GM19324 (cell line): ENCODE results near the gene CACNA2D1.
A peak's percentile ranks its signal among the peaks of the same experiment; 100 is the strongest.
"Not testable (repeated sequence)": the region's sequence is repeated elsewhere in the genome, so short reads cannot be mapped to it uniquely, and the experiment has no call there.

Source experiments
- ATAC-seq: cut with Tn5 transposase; IDR thresholded peaks from one replicate; pipeline ENCODE4 v1.9.1; 2021; ENCODE audit warnings: mild to moderate bottlenecking, moderate library complexity; ENCODE audit not compliant: unreplicated experiment, low FRiP score

CACNA2D1 gene

DNA sequence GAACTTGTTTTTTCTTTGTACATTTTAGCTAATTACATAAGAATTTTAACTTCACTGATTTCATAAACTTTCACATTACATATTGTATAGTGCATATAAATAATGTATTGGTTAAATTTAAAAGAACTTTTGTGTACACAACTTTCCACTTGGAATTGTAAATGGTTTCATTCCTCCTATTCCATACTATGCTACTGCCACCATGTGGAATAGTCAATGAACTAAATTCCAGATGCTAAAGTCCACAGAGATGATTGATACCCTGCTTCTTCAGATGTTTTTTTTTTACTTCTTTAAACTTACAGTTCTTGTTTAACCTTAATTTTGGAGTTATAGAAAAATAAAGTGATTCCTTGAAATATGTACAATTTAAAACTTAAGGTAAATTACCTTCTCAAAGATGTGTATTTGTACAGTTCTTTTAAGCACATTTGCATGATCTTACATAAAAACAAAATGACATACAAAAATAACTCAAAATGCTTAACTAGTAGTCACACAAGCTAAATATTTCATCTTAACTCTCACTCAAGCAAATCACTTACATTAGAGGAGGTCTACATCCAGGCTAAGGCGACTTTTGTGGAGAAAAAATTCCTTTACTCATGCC lies 426.1 kb downstream of the CACNA2D1 start:
- no peak for ATAC-seq

DNA sequence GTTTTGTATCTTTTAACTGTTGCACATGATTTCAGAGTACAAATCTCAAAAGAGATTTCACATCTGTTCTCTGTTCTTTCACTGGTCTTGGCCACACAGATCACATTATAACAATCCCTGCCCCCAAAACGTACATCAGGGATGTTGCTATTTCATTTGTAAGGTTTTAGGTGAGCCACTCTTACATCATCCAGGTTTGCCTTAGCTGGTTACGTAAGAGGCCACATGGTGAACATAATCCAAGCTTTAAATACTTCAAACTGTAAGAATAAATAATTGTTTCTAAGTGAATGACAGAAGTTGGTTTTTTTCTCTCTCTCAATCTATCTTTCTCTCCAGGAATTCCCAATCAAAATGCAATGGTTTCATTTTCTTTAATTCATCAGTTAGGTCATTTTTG lies 427.8 kb downstream of the CACNA2D1 start:
- ATAC-seq, result no peak

DNA sequence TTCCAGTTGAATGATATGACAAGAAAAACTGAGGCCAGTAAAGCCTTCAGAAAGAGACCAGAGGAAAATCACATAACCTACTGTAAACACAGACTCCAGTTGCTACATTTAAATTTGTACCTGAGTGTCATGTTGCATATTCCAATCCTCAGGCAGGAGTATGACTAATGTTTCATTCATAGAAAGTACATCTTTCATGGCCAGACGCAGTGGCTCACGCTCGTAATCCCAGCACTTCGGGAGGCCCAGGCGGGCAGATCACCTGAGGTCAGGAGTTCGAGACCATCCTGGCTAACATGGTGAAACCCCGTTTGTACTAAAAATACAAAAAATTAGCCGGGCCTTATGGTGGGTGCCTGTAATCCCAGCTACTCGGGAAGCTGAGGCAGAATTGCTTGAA lies 429.0 kb downstream of the CACNA2D1 start:
- ATAC-seq, result not testable (repeated sequence)

DNA sequence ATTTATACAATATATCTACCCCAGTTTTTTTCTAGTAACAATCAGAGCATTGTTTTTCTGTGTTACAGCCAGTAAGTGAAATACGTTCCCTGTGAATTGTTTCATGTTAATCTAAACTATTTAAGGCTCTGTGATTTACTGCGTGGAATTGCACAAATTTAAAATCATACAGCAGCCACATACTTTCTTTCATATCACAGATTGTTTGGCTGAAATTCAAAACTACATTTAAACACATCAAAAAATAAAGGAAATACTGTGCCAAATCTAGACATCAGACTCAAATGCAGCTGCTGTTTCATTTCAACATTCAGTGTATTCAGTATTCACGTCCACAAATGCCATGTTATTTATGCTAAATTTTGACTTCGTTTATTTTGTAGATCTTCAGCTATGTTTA lies 431.1 kb downstream of the CACNA2D1 start:
- ATAC-seq, result no peak

DNA sequence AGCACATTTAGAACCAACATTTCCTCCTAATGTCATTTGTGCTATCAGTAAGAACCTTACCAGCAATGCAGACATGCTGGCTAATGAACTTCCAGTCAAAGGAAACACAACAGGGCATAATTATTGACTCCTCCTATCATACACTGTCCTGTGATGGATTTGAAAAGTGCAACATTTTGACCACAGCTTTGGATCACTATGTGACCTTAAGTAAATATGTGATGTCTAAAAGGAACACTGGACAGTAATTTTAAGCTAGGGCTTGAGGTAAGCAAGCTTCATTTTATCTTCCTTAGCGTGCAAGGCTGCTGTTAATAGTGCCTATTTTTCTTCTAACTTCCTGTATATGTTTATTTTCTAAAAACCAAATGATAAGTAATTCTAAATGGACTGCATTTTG lies 433.2 kb downstream of the CACNA2D1 start:
- no peak for ATAC-seq

DNA sequence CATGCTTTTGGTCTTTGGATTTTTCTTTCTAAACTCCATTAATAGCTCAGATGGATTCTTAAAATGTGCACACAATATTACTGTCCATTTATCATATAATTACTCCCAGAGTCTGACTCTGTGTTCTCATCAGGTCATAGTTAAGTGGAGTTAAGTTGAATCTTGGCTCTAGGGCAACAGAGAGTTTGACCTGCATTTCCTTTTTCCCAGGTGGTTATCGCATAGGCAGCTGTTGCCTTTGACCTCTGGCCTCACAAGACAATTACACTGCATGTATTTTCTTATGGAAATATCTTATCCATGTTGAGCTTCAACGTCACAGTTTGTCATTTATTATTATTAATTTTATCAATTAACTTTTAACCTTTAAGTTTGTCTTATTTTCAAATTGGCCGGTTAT lies 436.3 kb downstream of the CACNA2D1 start:
- ATAC-seq, result no peak

DNA sequence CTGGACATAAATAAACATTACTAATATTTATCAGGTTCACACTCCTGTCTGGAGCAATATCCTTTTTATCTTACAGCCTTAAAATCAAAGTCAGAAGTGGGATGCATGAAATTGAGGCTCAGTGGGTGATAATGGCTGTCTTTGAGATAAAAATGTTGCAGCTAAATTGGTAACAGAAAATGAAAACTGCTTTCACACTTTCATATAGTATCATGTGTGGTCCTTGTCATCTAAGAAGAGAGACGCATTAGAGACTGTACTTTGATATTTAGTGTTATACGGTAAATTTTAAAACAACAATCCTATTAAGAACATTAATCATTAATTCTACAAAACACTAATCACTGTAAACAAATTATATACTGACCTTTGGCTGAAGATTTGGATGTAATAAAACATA lies 438.5 kb downstream of the CACNA2D1 start:
- no peak for ATAC-seq

DNA sequence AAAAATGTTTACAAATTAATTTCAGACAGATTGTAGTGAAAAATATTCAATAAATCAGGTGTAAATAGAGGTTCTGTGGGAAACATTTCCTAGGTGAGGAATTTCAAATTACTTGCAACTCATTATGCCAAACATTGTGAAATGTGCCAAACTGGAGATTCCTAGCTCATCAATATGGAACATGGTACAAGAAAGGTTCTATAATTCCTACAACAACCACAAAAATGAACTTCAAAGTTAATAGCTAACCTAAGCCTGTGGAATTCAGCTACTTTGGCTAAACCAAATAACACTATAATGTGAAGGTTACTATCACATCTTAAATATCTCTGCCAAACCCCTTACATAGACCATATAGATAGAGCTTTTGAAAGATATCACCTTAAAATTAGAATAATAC lies 450.4 kb downstream of the CACNA2D1 start:
- no peak for ATAC-seq

DNA sequence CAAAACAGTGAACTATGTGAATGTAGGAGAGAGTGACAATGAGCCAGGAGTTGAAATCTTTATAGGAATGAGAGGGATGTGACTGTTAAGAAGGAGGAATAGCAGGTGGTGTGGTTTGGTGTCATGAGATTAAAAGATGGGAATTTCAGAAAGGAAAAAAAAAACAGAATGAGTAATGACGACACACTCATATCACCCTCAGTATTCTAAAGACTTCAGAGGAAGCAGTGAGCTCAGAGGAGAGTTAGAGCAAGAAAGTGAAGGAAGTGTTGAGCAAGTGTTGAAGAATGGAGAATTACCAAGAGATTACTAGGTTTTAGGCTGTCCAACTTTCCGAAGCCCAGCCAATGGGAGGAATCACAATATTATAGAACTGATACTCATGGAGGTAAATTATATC lies 453.2 kb downstream of the CACNA2D1 start:
- ATAC-seq, result no peak

DNA sequence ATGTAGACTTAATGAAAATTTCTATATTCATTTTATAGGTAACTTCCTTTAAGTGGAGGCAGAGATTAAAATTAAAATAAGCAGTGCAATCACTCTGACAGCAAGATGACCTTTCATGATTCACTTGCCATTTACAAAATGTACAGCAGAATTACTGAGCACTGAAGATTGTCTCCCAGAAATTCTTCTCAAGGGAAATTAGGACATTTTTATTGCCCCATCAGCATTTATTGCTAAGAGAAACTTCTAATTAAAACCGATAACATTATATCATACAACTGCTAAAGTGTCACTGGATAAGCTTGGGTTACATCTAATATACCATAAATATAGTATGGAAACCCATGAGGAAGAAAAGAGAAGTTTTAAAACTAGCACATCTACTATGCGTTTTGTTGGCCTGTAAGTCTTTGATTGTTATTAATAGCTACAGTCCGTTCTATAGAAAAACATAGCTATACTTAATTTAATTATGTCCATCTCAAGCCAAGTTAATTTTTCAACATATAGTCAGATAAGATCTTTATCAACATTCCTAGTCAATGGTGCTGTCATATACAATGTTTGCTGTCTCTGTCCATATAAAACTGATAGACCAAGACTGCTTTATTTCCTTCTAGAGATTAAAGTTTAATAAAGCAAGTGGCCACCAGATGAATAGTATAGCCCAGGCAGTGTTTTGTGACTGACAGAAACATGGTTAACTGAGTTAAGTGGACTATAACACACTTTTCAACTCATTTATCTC lies 456.7 kb downstream of the CACNA2D1 start:
- ATAC-seq, result no peak

DNA sequence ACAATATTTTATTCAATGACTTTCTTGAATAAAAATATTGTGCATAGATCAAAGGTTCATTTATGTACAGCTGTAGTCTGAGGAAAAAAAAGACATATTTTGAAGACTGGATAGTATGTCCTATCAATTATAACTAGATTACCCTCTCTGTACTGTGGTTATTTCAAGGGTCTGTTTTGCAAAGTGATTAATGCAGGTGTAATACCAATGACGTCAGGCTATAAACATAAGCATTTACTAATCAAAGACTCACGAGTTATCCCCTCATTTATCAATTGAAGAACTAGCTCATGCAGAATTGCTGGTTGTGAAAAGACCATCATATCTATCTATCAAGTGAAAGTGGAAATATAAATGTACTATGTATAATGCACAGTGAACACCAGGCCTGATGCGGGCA lies 460.2 kb downstream of the CACNA2D1 start:
- no peak for ATAC-seq

DNA sequence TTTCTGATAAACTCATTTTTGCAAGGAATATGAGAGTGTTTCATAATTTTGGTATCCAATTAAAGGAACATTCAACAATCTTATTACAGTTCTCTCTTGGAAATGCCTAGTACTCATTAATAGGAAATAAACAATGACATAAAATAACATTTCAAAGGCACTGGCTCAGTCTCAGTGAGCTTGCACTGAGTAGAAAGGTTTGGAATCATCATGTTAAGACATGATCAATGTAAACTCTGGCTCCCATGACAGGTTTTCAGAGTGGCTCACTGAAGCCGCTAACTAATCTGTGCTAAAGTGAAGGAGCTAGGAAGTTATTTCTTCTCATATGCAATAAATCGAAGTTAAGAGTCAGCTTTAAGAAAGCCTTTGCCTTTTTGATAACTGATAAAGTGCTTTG lies 470.5 kb downstream of the CACNA2D1 start:
- ATAC-seq, result no peak

DNA sequence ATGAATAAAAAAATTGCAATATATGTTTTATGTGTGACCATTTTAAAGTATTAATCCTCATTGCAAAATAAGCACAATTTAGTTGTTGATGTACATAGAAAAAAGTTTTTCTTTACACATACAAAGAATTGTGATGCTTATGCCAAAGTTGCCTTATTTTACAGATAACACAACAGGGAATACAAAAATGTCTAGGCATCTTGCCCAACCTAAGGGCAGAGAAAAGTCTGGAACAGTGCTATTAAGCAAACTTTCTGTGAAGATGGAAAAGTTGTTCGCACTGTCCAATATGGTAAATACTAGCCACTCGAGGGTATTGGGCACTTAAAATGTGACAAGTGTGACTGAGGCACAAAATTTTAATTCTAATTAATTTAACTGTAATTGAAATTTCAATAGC lies 483.6 kb downstream of the CACNA2D1 start:
- no peak for ATAC-seq

DNA sequence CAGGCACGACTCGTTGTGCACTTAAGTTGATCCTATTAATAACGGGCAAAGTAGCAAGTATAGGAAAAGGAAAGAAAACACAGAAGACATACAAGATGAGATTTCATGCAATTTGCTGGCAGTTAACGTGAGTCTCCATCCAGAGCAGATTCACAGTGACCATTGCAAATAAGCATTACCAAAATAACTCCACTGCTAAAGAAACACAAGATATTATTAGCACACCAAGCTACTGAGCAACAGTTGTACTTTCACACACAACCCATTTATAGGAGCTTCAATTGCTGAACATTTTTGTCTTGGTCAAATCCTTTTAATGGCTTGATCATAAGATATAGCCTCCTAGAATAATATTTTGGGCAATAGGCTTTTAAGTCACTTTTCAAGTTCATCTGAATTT lies 486.1 kb downstream of the CACNA2D1 start:
- no peak for ATAC-seq

DNA sequence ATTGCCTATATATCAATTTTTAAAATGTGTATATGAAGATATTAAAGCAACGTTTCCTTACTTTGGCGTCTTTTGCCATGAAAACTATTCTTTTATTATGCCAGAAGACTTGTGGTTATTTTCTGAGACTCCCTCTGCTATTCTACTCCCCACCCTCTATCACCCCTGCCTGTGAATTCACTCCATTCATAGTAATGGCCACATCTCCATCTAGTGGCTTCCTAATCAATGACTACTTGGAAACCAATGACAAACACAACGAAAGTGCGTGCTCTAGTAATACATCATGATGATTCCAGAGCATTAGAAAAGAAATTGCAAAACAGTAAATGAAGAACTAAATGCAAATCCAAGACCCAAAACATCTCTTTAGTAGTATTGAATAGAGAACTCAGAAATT lies 487.1 kb downstream of the CACNA2D1 start:
- ATAC-seq, result peak; percentile 83

DNA sequence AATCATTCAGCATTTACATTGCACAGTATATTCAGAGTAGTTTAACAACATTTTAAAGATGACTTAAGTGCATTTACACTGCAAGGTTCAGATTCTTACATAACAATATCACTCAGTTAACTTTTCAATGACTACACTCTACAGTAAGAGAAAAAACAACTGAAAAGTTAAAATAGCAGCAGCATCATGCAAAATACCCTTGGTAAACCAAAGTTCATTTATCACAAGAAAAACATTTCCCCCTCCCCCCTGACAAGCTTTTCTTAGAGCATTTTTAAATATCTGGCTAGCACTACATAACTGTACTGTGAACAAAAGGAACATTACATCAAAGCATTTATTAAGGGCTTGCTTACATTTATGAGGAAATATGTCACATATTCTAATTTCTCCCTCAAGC lies 494.3 kb downstream of the CACNA2D1 start:
- no peak for ATAC-seq

DNA sequence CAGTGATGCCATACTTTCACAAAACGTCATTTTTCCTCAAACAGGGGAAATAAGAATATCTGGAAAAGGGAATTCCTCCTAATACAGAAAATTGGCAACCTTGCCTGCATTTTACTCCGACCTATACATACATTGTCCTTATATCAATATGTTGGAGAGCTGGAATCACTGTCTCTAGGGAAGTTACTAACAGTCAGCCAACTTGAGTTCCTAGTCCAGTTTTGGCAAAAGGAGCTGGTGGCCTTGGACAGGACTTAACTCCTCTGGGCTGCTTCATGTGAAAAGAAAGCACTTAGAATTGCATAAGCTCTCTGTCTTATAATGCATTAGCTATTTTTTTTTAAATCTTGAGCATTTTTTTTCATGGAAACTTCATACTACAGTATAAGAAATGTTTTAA lies 499.5 kb downstream of the CACNA2D1 start:
- ATAC-seq, result no peak

DNA sequence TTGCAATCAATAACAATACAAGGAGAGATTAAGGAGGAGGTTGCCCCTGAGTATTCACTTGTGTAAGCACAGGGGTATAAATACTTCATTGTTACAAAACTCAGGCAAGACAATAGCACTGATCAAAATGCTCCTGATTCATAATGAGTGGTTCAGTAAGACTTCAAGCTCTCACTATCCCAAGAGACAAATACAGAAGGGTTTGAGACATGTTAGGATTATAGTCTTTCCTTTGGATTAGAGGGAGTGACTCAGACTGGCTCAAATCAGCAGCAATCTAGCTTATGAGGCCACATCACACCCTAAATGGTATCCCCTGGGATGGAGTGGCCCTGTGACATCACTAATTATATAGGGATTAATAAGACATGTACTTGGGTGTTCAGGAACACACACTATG lies 506.5 kb downstream of the CACNA2D1 start:
- ATAC-seq, result no peak

DNA sequence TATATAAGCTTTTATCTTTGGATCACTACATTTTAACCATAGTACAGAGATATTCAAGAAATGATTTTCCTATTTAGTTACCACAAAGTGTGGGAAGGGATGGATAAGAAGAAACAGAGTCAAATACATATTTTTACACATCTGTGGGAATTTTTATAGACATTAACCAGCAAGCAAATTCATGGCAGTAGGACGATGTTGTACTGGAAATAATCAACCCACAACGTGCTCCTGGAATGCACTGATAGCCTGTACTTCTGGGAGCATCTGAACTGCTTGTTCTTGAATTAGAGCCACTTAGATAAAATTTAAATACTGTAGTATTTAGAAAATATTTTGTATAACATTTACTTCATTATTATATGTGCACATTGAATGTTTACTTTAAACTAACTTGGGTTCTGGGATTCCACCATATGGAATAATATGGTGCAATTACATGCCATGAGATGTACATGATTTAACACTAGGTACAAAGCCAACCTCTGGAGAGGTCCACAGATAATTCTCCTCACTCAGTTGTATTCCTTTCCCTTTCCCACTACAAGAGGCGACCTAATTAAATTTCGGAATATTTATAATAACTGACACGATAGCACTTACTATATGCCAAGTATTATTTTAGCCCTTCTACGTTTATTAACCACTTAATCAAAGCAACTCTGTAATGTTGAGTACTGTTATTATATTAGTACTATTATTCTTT lies 508.8 kb downstream of the CACNA2D1 start:
- ATAC-seq, result no peak

DNA sequence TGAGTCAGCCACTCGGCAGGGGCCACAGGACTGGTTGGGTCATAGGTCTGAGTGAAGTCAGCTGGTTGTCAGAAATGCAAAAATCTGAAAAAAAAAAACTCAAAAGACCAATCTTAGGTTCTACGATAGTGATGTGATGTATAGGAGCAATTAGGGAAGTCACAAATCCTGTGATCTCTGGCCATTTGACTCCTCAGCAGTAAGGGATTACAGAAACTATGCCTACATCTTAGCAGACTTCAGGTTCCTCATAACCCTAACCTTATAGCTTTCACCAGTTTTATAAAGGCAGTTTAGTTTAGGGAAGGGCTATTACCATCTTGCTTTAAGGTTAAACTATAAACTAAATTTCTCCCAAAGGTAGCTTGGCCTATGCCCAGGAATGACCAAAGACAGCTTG lies 510.6 kb downstream of the CACNA2D1 start:
- no peak for ATAC-seq

DNA sequence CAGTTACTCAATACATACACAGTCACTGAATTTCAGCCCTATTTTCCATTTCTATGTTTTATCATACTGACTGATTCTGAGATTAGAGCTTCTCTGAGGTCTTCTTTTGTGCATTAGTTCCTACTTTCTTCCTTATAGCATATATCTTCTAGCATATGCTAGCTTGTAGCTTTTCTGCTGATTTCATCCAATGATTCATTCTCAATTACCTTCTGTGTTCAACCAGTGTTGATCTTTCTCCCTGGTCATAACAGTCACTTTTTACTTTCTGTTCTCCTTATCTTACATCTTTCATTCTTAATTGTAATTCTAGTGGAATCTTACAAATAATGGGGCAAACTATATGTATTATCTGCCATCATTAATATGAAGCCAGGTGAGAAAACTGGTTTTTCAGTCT lies 514.2 kb downstream of the CACNA2D1 start:
- no peak for ATAC-seq

DNA sequence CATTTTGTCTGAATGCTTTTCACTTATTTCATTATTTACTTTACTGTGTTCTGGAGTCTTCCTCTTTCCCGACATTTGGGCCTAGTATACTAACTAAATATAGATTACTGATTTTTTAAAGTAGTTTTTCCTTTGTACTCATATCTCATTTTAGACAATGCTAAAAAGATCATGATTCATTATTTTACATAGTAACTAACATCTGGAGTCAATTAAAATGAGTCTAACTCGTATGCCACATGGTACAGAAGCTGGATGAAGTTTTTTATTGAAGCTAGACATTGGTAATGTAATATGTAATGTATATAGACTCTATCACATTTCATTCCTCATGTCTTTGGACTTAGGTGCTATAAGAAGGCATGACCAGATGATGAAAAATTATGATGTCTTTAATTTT lies 517.4 kb downstream of the CACNA2D1 start:
- ATAC-seq, result no peak
